Lower lobe of right lung (tissue), 2 donors: ENCODE results near the gene CSMD2. TPM values are rescaled to one million over a fixed set of nuclear protein-coding genes. Genes with fewer than 3 reads are reported as not detected.

Source experiments
- ATAC-seq, 2 donors: fragments of 200-7000 bp; cut with Tn5 transposase; one replicate each; pipeline ENCODE4 v1.9.1; 2020 to 2022; ENCODE audit warnings: mild to moderate bottlenecking in 2 of 2, moderate library complexity in 2 of 2
- DNase-seq: peaks from one replicate; pipeline ENCODE4 v3.0.0-alpha.2; 2020
- H3K27ac ChIP-seq: fragments of 200-600 bp; one replicate; pipeline ENCODE4 v1.8.0; 2022
- H3K27me3 ChIP-seq: fragments of 200-600 bp; one replicate; pipeline ENCODE4 v1.8.0; 2022; ENCODE audit warnings: low read depth
- H3K36me3 ChIP-seq: fragments of 200-600 bp; one replicate; pipeline ENCODE4 v1.8.0; 2022; ENCODE audit warnings: mild to moderate bottlenecking
- H3K4me1 ChIP-seq: fragments of 200-600 bp; one replicate; pipeline ENCODE4 v1.8.0; 2022
- H3K4me3 ChIP-seq: fragments of 200-600 bp; one replicate; pipeline ENCODE4 v1.8.0; 2022; ENCODE audit warnings: mild to moderate bottlenecking
- H3K9me3 ChIP-seq: fragments of 200-600 bp; one replicate; pipeline ENCODE4 v1.8.0; 2022
- intact Hi-C: fragments of 100-400 bp; cut with DNase I; formaldehyde crosslinking; loops from one replicate; pipeline ENCODE4 v1.11.0; 2022
- total RNA-seq: library from RNA; stranded (reverse); fragmentation: NEBNext Ultra II Directional; extraction: Animal tissue kit (Norgen Biotek cat#: 25700); gene quantifications from one replicate; pipeline ENCODE4 v1.2.1, GENCODE V29; 2021
- TF ChIP-seq, protein P1 (sequence below): fragments of 200-600 bp; IDR thresholded peaks from one replicate; pipeline ENCODE4 v1.8.0; 2022; ENCODE audit warnings: antibody characterized with exemption, mild to moderate bottlenecking
- donor health status: DM: no; HTN: yes; CAD: no; lungs with severe emphysema.

The CSMD2 gene
- total RNA-seq, 1 donor from 2014 or later = 1.1 TPM

GRCh38 chr1:33966346-33967141 lies 198.5 kb downstream of the CSMD2 start:
- H3K27ac ChIP-seq = no peak overlapping the region
- intact Hi-C loops = no loop called here
- no peaks in the 10 kb centered on the region for H3K27me3 ChIP-seq
- TF ChIP-seq, protein P1, sequence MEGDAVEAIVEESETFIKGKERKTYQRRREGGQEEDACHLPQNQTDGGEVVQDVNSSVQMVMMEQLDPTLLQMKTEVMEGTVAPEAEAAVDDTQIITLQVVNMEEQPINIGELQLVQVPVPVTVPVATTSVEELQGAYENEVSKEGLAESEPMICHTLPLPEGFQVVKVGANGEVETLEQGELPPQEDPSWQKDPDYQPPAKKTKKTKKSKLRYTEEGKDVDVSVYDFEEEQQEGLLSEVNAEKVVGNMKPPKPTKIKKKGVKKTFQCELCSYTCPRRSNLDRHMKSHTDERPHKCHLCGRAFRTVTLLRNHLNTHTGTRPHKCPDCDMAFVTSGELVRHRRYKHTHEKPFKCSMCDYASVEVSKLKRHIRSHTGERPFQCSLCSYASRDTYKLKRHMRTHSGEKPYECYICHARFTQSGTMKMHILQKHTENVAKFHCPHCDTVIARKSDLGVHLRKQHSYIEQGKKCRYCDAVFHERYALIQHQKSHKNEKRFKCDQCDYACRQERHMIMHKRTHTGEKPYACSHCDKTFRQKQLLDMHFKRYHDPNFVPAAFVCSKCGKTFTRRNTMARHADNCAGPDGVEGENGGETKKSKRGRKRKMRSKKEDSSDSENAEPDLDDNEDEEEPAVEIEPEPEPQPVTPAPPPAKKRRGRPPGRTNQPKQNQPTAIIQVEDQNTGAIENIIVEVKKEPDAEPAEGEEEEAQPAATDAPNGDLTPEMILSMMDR = no peak
- no peaks in the 10 kb centered on the region for H3K36me3 ChIP-seq
- H3K4me1 ChIP-seq = no peaks in the 10 kb centered on the region
- no peak for ATAC-seq
- no peak for DNase-seq
- no peak overlapping the region for H3K4me3 ChIP-seq
- H3K9me3 ChIP-seq = no peaks in the 10 kb centered on the region

- DNase-seq (no peak), ATAC-seq (no peak)
- intact Hi-C loops = no loop called here
- Histone ChIP-seq H3K9me3 (no peaks in the 10 kb centered on the region), H3K36me3 (no peaks in the 10 kb centered on the region), H3K4me3 (no peak overlapping the region), H3K27me3 (peaks cover 1% of the 10 kb centered on the region), H3K27ac (no peak overlapping the region), H3K4me1 (no peaks in the 10 kb centered on the region)
- TF ChIP-seq, protein P1 = no peak
Observed at GRCh38 chr1:33965086-33965485, 199.9 kb downstream of the CSMD2 start.

- intact Hi-C loops = no loop called here
- DNase-seq (no peak), ATAC-seq (no peak)
- TF ChIP-seq, protein P1 = no peak
- Histone ChIP-seq H3K27ac (no peak overlapping the region), H3K9me3 (no peaks in the 10 kb centered on the region), H3K36me3 (no peaks in the 10 kb centered on the region), H3K27me3 (peaks cover 8% of the 10 kb centered on the region), H3K4me3 (no peak overlapping the region), H3K4me1 (no peaks in the 10 kb centered on the region)
Observed at GRCh38 chr1:33962061-33962460, 203.0 kb downstream of the CSMD2 start.

- Histone ChIP-seq H3K27ac (no peak overlapping the region), H3K4me3 (no peak overlapping the region), H3K9me3 (no peaks in the 10 kb centered on the region), H3K36me3 (no peaks in the 10 kb centered on the region), H3K4me1 (no peaks in the 10 kb centered on the region), H3K27me3 (peaks cover 8% of the 10 kb centered on the region)
- intact Hi-C loops = no loop called here
- ATAC-seq (no peak), DNase-seq (no peak)
- TF ChIP-seq, protein P1 = no peak
Observed at GRCh38 chr1:33960188-33960895, 204.7 kb downstream of the CSMD2 start.

DNA sequence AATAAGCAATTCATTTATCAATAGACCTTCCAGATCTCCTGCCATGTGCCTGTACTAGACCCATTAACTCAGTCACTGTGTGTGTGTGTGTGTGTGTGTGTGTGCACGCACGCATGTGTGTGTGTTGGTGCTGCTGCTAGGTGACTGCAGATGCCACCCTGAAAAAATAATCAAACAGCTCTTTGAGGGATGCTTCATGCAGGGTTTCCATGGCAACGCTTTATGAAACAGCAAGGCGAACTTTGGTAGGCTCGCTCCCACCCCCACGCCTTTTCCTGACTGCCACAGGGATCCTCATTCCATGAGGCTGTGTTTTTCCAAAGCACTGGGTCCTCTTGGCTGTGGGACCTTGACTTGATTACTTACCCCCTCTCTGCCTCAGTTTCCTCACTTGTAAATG lies 207.2 kb downstream of the CSMD2 start:
- Histone ChIP-seq H3K4me1 (no peaks in the 10 kb centered on the region), H3K27me3 (peaks cover 8% of the 10 kb centered on the region), H3K27ac (no peak overlapping the region), H3K36me3 (no peaks in the 10 kb centered on the region), H3K9me3 (no peaks in the 10 kb centered on the region), H3K4me3 (no peak overlapping the region)
- intact Hi-C loops = no loop called here
- no peak for ATAC-seq
- TF ChIP-seq, protein P1 = no peak
- no peak for DNase-seq
